Neuronal stem cell (in vitro differentiated cells): ENCODE results near the gene PFN3.

Experiments
- DNase-seq: peaks from one replicate; pipeline ENCODE4 v3.0.0-alpha.2; 2013; ENCODE audit warnings: low spot score
- H2AFZ ChIP-seq: one replicate; pipeline ENCODE4 v1.6.1; 2013; ENCODE audit warnings: mild to moderate bottlenecking, low read length, inconsistent platforms
- H2AK5ac ChIP-seq: 2 replicates; pipeline ENCODE4 v1.6.1; 2013; ENCODE audit warnings: low read depth, mild to moderate bottlenecking, inconsistent platforms, low read length, moderate library complexity, mixed read lengths
- H2BK120ac ChIP-seq: 2 replicates; pipeline ENCODE4 v1.6.1; 2013; ENCODE audit warnings: low read depth, mild to moderate bottlenecking, inconsistent platforms, low read length, moderate library complexity, mixed read lengths
- H2BK12ac ChIP-seq: one replicate; pipeline ENCODE4 v1.6.1; 2013; ENCODE audit warnings: low read length, inconsistent platforms
- H2BK15ac ChIP-seq: 2 replicates; pipeline ENCODE4 v1.6.1; 2013; ENCODE audit warnings: mild to moderate bottlenecking, low read length, inconsistent platforms, mixed read lengths
- H2BK5ac ChIP-seq: one replicate; pipeline ENCODE4 v1.6.1; 2013; ENCODE audit warnings: inconsistent platforms, mild to moderate bottlenecking, low read length, moderate library complexity
- H3K14ac ChIP-seq: one replicate; pipeline ENCODE4 v1.6.1; 2013; ENCODE audit warnings: low read length, inconsistent platforms
- H3K18ac ChIP-seq: 2 replicates; pipeline ENCODE4 v1.6.1; 2013; ENCODE audit warnings: low read length, inconsistent platforms
- H3K23ac ChIP-seq: 2 replicates; pipeline ENCODE4 v1.6.1; 2013; ENCODE audit warnings: low read depth, mild to moderate bottlenecking, mixed read lengths, low read length, inconsistent platforms; ENCODE audit not compliant: poor library complexity
- H3K27ac ChIP-seq: replicated peaks from 3 replicates; pipeline ENCODE4 v1.5.1; 2013; ENCODE audit warnings: low read length, inconsistent platforms
- H3K27me3 ChIP-seq, 3 experiments: 2 replicates each; pipeline ENCODE4 v1.6.1; 2013; ENCODE audit warnings: low read length in 3 of 3, mild to moderate bottlenecking in 2 of 3, inconsistent platforms in 1 of 3, low read depth in 1 of 3, mixed read lengths in 1 of 3, moderate library complexity in 1 of 3; ENCODE audit not compliant: control insufficient read depth in 3 of 3, insufficient read depth in 3 of 3
- H3K36me3 ChIP-seq, 2 donors: replicated peaks in 1 of 2; 2 replicates each; pipeline ENCODE4 v1.6.1; 2013; ENCODE audit warnings: low read length in 2 of 2; ENCODE audit not compliant: control insufficient read depth in 2 of 2, insufficient read depth in 2 of 2
- H3K4ac ChIP-seq: 2 replicates; pipeline ENCODE4 v1.6.1; 2013; ENCODE audit warnings: inconsistent platforms, mild to moderate bottlenecking, low read length, moderate library complexity
- H3K4me1 ChIP-seq, 2 donors: 1 replicate in 1 of 2; 2 replicates in 1 of 2; pipeline ENCODE4 v1.6.1; 2013; ENCODE audit warnings: low read length in 2 of 2, low read depth in 1 of 2; ENCODE audit not compliant: control insufficient read depth in 2 of 2, insufficient read depth in 1 of 2
- H3K4me2 ChIP-seq: one replicate; pipeline ENCODE4 v1.6.1; 2013; ENCODE audit warnings: mild to moderate bottlenecking, low read length, inconsistent platforms; ENCODE audit not compliant: insufficient read depth, poor library complexity, severe bottlenecking
- H3K4me3 ChIP-seq, 2 donors: 2 replicates each; pipeline ENCODE4 v1.5.1; 2013; ENCODE audit warnings: low read length in 2 of 2, mild to moderate bottlenecking in 2 of 2, inconsistent platforms in 1 of 2, moderate library complexity in 1 of 2
- H3K79me1 ChIP-seq: one replicate; pipeline ENCODE4 v1.6.1; 2013; ENCODE audit warnings: low read depth, mild to moderate bottlenecking, inconsistent platforms, low read length, moderate library complexity
- H3K9ac ChIP-seq: one replicate; pipeline ENCODE4 v1.6.1; 2013; ENCODE audit warnings: mild to moderate bottlenecking, low read depth, low read length, inconsistent platforms; ENCODE audit not compliant: poor library complexity
- H3K9me3 ChIP-seq, 2 donors: replicated peaks in 1 of 2; 2 replicates each; pipeline versions ENCODE3 to v1.6.1; 2013; ENCODE audit warnings: low read length in 2 of 2, mild to moderate bottlenecking in 2 of 2, inconsistent platforms in 1 of 2, low read depth in 1 of 2, mixed read lengths in 1 of 2, moderate library complexity in 1 of 2; ENCODE audit not compliant: control insufficient read depth in 2 of 2, insufficient read depth in 1 of 2
- H4K8ac ChIP-seq: one replicate; pipeline ENCODE4 v1.6.1; 2013; ENCODE audit warnings: low read depth, mild to moderate bottlenecking, inconsistent platforms, low read length, moderate library complexity
- H4K91ac ChIP-seq: one replicate; pipeline ENCODE4 v1.6.1; 2013; ENCODE audit warnings: low read length, low read depth, mild to moderate bottlenecking, inconsistent platforms; ENCODE audit not compliant: poor library complexity
- WGBS, 2 donors: extraction: QIAGEN DNeasy Blood & Tissue Kit; methylation state at CpG; one replicate each; pipeline ENCODE4 v1.1.7; 2013; ENCODE audit warnings: missing lambda C conversion rate in 2 of 2, mixed read lengths in 1 of 2; ENCODE audit not compliant: insufficient read length in 2 of 2, insufficient replicate concordance in 1 of 2; ENCODE audit errors: extremely low coverage in 2 of 2; 5-methylcytosine and 5-hydroxymethylcytosine counted together

Gene PFN3

DNA sequence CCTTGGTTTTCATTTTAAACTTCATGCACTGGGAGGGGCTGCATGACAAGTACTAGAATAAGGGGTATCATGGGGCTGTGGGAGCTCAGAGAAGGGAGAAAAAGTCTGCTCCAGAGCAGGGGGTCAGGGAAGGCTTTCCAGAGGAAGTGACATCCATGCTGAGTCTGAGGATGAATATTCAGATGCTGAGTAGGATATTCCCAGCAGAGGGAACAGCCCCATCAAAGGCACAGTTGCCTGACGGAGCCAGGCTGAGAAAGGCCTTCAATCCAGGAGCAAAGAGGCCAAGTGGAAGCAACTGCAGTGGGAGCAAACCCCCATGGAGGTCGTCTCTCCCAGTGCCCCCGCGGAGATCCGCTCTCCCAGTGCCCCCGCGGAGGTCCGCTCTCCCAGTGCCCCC lies 4.4 kb downstream of the PFN3 start:
- H2AFZ ChIP-seq, result no peak overlapping the region
- DNase-seq, result no peak

DNA sequence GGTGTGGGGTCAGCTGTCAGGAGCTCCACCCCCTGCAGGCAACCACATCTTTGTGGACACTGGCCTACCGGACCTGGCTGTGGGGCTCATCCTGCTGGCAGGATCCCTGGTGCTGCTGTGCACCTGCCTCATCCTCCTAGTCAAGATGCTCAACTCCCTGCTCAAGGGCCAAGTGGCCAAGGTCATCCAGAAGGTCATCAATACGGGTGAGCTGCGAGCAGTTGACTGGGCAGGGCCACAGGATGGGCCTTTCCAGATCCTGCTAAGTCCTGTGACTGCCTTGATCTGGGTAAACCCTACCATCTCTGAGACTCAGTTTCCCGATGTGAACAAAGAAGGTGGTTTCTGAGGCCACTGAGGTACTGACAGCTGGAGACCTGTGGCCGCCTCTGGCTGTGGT lies 6.5 kb downstream of the PFN3 start:
- Histone ChIP-seq H3K18ac (peak overlapping the region; percentile 33), H2AFZ (no peak overlapping the region), H3K4me2 (no peak overlapping the region), H2BK5ac (peak overlapping the region; percentile 54), H2BK12ac (no peak overlapping the region), H4K8ac (no peak overlapping the region), H3K9ac (no peak overlapping the region), H2BK15ac (peak overlapping the region; percentile 62), H2BK120ac (no peak overlapping the region), H3K27ac (no peak overlapping the region), H3K23ac (no peak overlapping the region), H3K27me3 (peaks cover 0 to 46% (median 0%) of the 10 kb centered on the region in 3 experiments), H3K4me1 (peaks cover 2 to 10% of the 10 kb centered on the region in 2 donors), H3K36me3 (no peaks in the 10 kb centered on the region), H3K14ac (no peak overlapping the region), H2AK5ac (no peak overlapping the region), H4K91ac (no peak overlapping the region), H3K9me3 (no peaks in the 10 kb centered on the region), H3K79me1 (peaks cover 1% of the 10 kb centered on the region), H3K4me3 (no peak overlapping the region), H3K4ac (no peak overlapping the region)
- no peak for DNase-seq
- WGBS, 2 donors, result no CpG with 5 or more reads among the region's 5 CpGs

More for the DNA sequence above, 4.4 kb downstream of the PFN3 start:
- no peak overlapping the region for H4K8ac ChIP-seq
- no peak overlapping the region for H3K9ac ChIP-seq
- H2AK5ac ChIP-seq, result no peak overlapping the region
- no peak overlapping the region for H2BK120ac ChIP-seq
- no peak overlapping the region for H3K23ac ChIP-seq
- H2BK15ac ChIP-seq, result no peak overlapping the region
- no peak overlapping the region for H3K4me3 ChIP-seq
- H3K27ac ChIP-seq, result no peak overlapping the region
- no peaks in the 10 kb centered on the region for H3K4me1 ChIP-seq
- H3K4ac ChIP-seq, result no peak overlapping the region
- no peak overlapping the region for H3K18ac ChIP-seq
- no peak overlapping the region for H3K14ac ChIP-seq
- H3K36me3 ChIP-seq, result no peaks in the 10 kb centered on the region
- H4K91ac ChIP-seq, result no peak overlapping the region
- peaks cover 0 to 38% (median 0%) of the 10 kb centered on the region in 3 experiments for H3K27me3 ChIP-seq
- H3K9me3 ChIP-seq, result no peaks in the 10 kb centered on the region
- peaks cover 4% of the 10 kb centered on the region for H3K79me1 ChIP-seq
- no peak overlapping the region for H2BK12ac ChIP-seq
- H2BK5ac ChIP-seq, result no peak overlapping the region
- no CpG with 5 or more reads among the region's 8 CpGs for WGBS, 2 donors
- H3K4me2 ChIP-seq, result no peak overlapping the region

GRCh38 chr5:177393206-177393765 lies 7.2 kb downstream of the PFN3 start:
- Histone ChIP-seq H3K4me1 (peaks cover 2 to 14% of the 10 kb centered on the region in 2 donors), H3K9ac (no peak overlapping the region), H3K4me2 (no peak overlapping the region), H3K36me3 (no peaks in the 10 kb centered on the region), H3K4me3 (no peak overlapping the region), H2AK5ac (no peak overlapping the region), H3K27ac (no peak overlapping the region), H3K18ac (no peak overlapping the region), H3K9me3 (no peaks in the 10 kb centered on the region), H2AFZ (no peak overlapping the region), H3K79me1 (no peaks in the 10 kb centered on the region), H2BK12ac (no peak overlapping the region), H2BK15ac (no peak overlapping the region), H3K14ac (no peak overlapping the region), H2BK120ac (no peak overlapping the region), H3K4ac (no peak overlapping the region), H4K91ac (no peak overlapping the region), H3K27me3 (peaks cover 0 to 52% (median 0%) of the 10 kb centered on the region in 3 experiments), H2BK5ac (no peak overlapping the region), H4K8ac (no peak overlapping the region), H3K23ac (no peak overlapping the region)
- WGBS, 2 donors, result no CpG with 5 or more reads among the region's 1 CpG
- DNase-seq, result no peak

- no peak overlapping the region for H2AFZ ChIP-seq
- H2BK12ac ChIP-seq, result no peak overlapping the region
- DNase-seq, result no peak
- H3K4me2 ChIP-seq, result no peak overlapping the region
- H3K4ac ChIP-seq, result no peak overlapping the region
- H2BK5ac ChIP-seq, result no peak overlapping the region
- no peak overlapping the region for H2BK15ac ChIP-seq
- H3K27me3 ChIP-seq, result peaks cover 0 to 51% (median 0%) of the 10 kb centered on the region in 3 experiments
- H3K4me3 ChIP-seq, result no peak overlapping the region
- H4K91ac ChIP-seq, result no peak overlapping the region
- H3K36me3 ChIP-seq, result no peaks in the 10 kb centered on the region
- peaks cover 2 to 14% of the 10 kb centered on the region in 2 donors for H3K4me1 ChIP-seq
- H3K27ac ChIP-seq, result no peak overlapping the region
- WGBS, 2 donors, result no CpG with 5 or more reads among the region's 5 CpGs
- H2AK5ac ChIP-seq, result no peak overlapping the region
- no peak overlapping the region for H4K8ac ChIP-seq
- H3K18ac ChIP-seq, result no peak overlapping the region
- no peaks in the 10 kb centered on the region for H3K9me3 ChIP-seq
- no peak overlapping the region for H3K23ac ChIP-seq
- H2BK120ac ChIP-seq, result peak overlapping the region; percentile 30
- no peak overlapping the region for H3K14ac ChIP-seq
- H3K9ac ChIP-seq, result no peak overlapping the region
- H3K79me1 ChIP-seq, result no peaks in the 10 kb centered on the region
Observed at GRCh38 chr5:177392765-177393164, 7.7 kb downstream of the PFN3 start.
